Posterior vena cava (tissue), 2 donors: ENCODE results near the gene ARHGAP22. TPM values are rescaled to one million over a fixed set of nuclear protein-coding genes. Genes with fewer than 3 reads are reported as not detected.

Source experiments
- DNase-seq: peaks from one replicate; pipeline ENCODE4 v3.0.0-alpha.2; 2020; ENCODE audit warnings: low spot score
- intact Hi-C, 2 donors: fragments of 100-400 bp; cut with DNase I; formaldehyde crosslinking; loops; one replicate each; pipeline versions ENCODE4 v1.14.1 to v1.14.2; 2022 to 2023
- total RNA-seq, 2 donors: library from RNA; stranded (reverse); fragmentation: NEBNext Ultra II Directional; extraction: Animal tissue kit (Norgen Biotek cat#: 25700); gene quantifications; one replicate each; pipeline ENCODE4 v1.2.1, GENCODE V29; 2021
- donor health status: DM: yes; HTN: yes; CAD: no.
- donor health status: DM: yes; HTN: yes; CAD: no.

ARHGAP22 gene
- total RNA-seq, 2 donors from 2014 or later, result 9.8 to 13.4 TPM

GRCh38 chr10:48478469-48478868 is 126.4 kb downstream of the ARHGAP22 start:
- intact Hi-C loops, result no loop called here
- DNase-seq, result peak; percentile 44

- no peak for DNase-seq
- intact Hi-C loops, result no loop called here
Measured at GRCh38 chr10:48477616-48478015, 127.3 kb downstream of the ARHGAP22 start.

DNA sequence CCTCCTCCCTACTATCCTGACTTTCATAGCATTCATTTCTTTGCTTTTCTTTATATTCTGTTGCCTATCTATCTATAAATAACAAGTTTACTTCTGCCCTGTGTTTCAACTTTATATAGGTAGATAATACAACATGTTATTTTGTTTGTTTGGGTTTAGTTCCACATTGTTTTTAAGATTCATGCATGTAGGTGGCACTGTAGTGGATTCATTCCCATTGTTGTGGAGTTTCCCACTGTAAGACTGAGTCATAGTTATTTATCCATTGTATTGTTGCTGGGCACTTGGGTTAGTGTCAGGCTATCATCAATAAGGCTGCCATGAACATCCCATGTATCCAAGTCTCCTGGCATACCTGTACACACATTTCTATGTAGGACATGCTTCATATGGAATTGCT is 127.7 kb downstream of the ARHGAP22 start:
- DNase-seq, result no peak
- intact Hi-C loops, result no loop called here

DNA sequence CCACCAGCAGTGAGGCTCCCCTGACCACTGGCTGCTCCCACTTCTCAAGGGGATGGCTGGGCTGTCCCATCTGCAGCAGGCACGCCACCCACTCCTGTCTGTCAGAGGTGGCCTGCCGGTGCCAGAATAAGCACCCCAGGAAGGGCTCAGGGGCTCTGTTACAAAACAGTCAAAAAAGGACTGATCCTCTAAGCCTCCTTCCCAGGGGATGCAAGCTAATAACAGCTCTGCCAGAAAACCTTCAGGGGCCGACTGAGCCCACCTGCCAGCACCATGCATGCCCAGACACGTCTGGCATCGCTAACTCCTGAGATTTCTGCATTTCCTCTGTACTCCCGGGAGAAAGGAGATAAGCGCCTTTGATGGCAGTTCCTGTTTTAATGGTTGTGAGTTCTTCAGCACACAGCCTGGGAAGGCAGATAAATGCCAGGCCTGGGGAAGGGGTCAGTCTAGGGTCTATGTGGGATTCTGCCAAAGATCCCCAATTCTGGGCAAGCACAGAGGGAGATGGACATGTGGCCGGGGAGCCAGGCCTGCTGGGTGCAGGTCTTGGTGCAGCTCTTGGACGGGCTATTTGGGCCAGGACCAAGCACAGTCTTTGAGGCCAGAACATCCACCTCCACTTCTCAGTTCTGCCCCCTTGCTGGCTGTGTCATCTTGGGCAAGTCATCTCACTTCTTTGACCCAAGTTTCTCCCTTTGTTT is 128.4 kb downstream of the ARHGAP22 start:
- intact Hi-C loops, result no loop called here
- DNase-seq, result no peak

- no peak for DNase-seq
- intact Hi-C loops, result no loop called here
Measured at GRCh38 chr10:48475943-48476278, 129.0 kb downstream of the ARHGAP22 start.

- no peak for DNase-seq
- intact Hi-C loops, result no loop called here
Measured at GRCh38 chr10:48474765-48475365, 130.0 kb downstream of the ARHGAP22 start.

DNA sequence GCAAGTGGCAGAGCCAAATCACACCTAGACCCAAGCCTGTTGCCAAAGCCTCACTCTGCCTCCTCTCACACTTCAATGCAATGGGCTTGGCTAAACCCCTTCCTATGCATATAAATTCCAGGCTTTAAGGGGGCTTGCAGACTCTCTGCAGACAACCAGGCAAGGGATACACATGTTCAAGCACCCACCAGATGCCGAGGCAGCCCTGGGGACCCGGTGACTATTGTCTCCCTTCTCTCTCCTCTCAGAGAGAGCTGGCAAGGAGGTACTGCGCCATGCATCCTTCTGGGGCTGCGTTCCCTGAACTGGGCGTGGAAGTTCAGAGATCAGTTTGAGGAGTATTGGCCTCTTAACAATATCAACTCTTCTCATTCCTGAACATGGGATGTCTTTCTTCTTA is 131.2 kb downstream of the ARHGAP22 start:
- intact Hi-C loops, result no loop called here
- no peak for DNase-seq

- DNase-seq, result no peak
- intact Hi-C loops, result no loop called here
Measured at GRCh38 chr10:48472501-48473069, 132.3 kb downstream of the ARHGAP22 start.

DNA sequence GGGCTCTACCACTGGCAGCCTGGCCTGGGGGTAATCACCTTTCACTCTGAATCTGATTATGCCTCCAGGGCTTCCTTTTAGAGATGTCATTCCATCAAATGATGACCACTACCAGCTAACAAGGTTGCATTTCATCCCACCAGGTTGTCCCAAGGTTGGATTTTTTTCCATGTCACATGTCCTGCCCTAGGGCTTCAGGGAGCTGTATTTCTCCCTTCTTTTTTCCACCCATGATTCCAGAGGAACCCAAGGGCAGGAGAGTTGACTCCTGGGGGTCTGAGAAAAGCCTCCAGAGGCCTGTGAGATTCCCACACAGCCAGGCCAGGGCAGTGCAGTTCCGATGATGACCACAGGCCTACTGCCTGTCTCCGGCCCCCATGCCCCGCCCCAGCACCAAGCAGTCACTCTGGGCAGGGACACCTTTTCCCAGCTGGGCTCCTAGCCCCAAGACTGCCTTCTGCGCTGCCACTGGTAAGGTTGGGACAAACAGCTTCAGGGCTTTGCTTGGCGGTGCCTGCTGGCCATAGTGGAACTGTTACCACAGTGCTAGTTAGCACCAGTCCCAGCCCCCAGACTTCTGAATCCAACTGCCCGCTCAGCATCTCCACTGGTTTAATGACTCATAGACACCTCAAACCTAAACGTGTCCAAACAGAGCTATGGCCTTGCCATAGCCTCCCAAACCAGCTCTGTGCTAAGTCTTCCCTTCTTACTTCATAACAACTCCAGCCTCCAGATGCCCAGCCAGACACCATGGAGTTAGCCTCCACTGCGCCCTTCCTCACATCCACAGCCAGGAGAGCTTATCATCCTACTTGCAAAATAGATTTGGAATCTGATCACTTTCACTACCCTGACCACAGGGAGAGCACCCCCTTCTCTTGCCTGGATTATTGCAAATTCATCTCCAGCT is 133.7 kb downstream of the ARHGAP22 start:
- intact Hi-C loops, result no loop called here
- peak; percentile 75 for DNase-seq

DNA sequence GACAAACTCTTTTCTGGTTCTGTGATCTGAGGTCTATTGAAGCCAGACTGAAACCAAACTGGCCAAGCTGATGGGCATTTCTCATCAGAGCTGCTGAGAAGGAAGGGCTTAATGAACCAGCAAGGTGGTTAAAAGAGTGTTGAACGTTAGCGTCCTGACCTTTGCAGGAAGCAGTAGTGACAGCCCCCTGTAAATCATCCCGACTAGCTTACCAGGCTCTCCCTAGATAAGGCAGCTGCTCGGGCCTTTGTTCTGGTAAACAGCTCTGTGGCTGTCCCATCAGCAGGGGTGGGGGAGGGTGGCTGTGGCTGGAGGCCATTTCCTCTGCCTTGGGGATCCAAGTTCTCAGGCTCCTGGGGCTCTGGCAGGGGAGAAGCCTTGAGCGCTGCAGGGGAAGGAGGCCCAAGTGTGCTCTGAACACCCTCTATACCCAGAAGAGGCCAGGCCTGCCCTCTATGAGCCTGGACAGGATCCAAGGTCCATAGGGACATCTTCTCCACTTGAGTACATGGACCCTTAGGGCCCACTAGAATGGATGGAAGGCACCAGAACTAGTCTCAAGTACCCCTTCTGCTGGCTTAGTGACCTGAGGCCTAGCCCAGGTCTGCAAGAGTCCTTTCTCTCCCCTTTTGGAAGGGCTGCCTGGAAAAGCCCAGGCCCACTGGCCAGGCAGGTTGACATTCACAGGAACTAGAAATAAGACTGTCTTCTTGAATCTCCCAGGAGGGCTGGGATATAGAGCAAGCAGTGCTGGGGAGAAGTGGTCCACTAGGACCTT is 134.6 kb downstream of the ARHGAP22 start:
- DNase-seq, result peak; percentile 60
- intact Hi-C loops, result no loop called here

- intact Hi-C loops, result no loop called here
- peak; percentile 47 for DNase-seq
Measured at GRCh38 chr10:48469516-48470020, 135.3 kb downstream of the ARHGAP22 start.

DNA sequence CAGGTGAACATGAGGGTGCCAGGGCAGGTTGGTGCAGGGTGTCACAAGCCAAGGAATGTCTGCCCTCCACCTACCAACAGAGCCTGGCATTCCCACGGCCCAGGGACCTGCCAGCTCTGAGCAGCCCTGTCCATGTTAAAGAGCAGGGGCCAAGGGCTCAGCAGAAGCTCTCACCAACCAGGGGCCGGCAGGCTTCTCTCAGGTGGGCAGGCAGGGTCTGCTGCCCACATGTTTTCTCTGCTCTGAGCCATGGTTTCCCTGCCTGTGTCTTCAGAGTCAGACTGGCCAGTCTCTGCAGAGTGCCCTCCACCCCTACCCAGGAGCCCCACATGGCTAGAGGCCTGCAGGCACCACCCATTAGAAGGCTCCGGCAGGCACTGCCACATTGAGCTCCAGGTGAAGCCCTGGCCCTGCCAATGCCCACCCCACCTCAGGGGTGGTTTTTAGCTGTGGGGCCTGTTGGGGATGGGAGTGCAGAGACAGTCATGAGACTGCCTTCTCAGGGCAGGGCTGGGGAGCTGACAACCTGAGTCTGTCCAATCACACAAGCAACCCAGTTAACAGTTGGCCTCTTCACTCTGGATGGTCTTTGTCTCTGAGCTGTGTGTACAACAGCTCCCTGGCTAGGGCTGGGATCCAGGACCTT is 135.9 kb downstream of the ARHGAP22 start:
- no peak for DNase-seq
- intact Hi-C loops, result no loop called here

DNA sequence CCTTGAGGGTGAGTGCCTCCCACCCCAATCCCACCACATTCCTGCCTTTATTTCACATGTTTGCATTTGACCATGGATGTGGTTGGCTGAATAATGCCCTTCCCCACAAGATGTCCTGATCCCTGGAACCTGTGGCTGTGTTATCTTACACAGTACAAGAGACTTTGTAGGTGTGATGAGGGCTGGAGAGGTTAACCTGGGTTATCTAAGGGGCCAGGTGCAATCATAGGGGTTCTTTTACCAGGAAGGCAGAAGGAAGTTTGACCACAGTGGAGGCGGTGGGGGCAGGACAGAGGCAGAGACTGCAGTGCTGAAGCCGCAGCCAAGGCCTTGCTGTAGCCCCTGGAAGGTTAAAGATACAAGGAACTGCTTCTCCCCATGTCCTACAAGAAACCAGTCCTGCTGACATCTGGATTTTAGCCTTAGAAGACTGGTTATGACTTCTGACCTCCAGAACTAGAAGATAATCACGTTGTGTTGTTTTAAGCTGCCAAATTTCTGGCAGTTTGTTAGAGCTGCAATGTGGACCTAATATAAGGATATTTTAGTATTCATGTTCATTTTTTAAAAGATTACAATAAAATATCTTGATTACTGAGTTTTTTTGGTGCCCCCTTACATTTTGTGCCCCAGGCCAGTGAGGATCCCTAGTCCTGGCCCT is 136.6 kb downstream of the ARHGAP22 start:
- DNase-seq, result no peak
- intact Hi-C loops, result no loop called here

GRCh38 chr10:48467669-48468068 is 137.2 kb downstream of the ARHGAP22 start:
- DNase-seq, result no peak
- intact Hi-C loops, result no loop called here

DNA sequence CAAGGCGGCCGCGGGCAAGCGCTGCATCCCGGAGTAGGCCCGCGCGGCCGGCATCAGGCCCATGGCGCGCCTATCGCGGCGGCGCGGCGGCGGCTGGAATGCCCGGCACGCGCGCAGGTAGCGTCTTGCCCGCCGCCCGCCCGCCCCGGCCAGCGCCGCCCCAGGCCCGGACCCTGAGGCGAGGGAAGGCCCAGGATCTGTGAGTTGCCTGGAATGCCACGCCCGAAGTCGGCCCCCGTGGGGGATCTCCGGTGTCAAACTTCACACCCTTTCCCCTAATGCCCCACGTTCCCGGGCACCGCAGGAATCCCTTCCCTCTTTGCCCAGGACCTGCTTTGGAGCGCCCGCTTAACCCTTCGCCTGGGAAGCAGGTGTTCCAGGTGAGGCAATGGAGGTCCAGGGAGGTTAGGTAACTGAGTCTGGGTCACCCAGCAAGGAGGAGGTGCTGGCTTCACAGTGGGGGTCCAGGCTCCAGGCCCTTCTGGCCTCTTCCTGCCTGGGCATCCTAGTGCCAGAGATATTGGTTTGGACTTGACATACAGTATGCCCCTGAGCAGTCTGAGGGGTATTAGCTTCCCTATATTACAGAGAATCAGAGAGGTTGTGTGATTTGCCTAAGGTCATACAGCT is 138.1 kb downstream of the ARHGAP22 start:
- DNase-seq, result peak; percentile 64
- intact Hi-C loops, result no loop called here

DNA sequence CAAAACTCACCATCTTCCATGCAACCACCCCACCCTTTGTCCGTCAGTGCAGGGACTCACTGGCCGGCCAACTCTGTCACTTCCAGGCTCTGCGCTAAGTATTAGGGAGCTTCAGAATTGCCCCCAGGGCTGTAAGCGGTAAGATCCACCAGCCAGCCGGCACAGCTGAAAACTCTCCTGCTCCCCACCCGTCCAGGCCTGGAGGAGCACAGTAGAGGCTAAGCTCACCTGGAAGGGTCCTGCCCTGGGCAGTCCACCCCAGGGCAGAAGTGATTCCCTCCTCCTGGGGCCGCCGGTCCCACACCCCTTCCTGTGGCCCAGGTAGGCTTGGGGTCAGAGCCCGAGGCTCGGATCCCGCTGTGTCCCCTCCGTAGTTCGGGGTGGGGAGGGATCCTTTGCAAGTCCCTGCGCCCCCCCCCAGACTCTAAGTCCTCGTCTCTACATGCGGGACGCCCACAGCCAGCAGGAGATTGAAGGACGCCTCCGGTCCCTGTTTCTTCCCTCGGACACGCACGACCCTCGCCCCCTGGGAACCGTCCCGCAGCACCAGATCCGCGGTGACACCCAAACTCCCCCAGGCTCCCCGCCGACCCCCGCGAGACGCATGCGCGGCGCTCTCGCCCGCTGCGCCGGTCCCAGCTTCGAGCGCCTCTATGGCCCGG is 138.9 kb downstream of the ARHGAP22 start:
- DNase-seq, result peak; percentile 70
- intact Hi-C loops, result no loop called here
